22Rv1 (cell line): ENCODE results near the gene CASK.

Source experiments
- H3K27ac ChIP-seq: fragments of 450-650 bp; 2 replicates; pipeline ENCODE4 v1.5.1; 2017
- CTCF ChIP-seq: fragments of 450-650 bp; IDR thresholded peaks from 2 replicates; pipeline ENCODE4 v1.5.1; 2017; ENCODE audit warnings: mild to moderate bottlenecking
- ZFX ChIP-seq: fragments of 450-650 bp; IDR thresholded peaks from 2 replicates; pipeline ENCODE4 v1.6.1; 2017; ENCODE audit warnings: antibody characterized with exemption, borderline replicate concordance

CASK gene

GRCh38 chrX:41596596-41596995, 326.8 kb downstream of the CASK start:
- no peak overlapping the region for H3K27ac ChIP-seq
- TF ChIP-seq CTCF (no peak), ZFX (no peak)

GRCh38 chrX:41594634-41595033, 328.7 kb downstream of the CASK start:
- TF ChIP-seq CTCF: no peak
- TF ChIP-seq ZFX: no peak
- H3K27ac ChIP-seq: no peak overlapping the region

GRCh38 chrX:41591906-41592305, 331.4 kb downstream of the CASK start:
- no peak overlapping the region for H3K27ac ChIP-seq
- TF ChIP-seq CTCF (no peak), ZFX (no peak)

GRCh38 chrX:41590641-41591040, 332.7 kb downstream of the CASK start:
- TF ChIP-seq CTCF (no peak), ZFX (no peak)

GRCh38 chrX:41589634-41590270, 333.6 kb downstream of the CASK start:
- no peak overlapping the region for H3K27ac ChIP-seq
- TF ChIP-seq CTCF: no peak
- TF ChIP-seq ZFX: no peak

More at GRCh38 chrX:41590641-41591040, 332.7 kb downstream of the CASK start:
- no peak overlapping the region for H3K27ac ChIP-seq

GRCh38 chrX:41588271-41588670, 335.1 kb downstream of the CASK start:
- TF ChIP-seq ZFX (no peak), CTCF (no peak)

GRCh38 chrX:41580423-41581064, 342.8 kb downstream of the CASK start:
- TF ChIP-seq ZFX (no peak), CTCF (no peak)
- H3K27ac ChIP-seq: no peak overlapping the region

More at GRCh38 chrX:41588271-41588670, 335.1 kb downstream of the CASK start:
- no peak overlapping the region for H3K27ac ChIP-seq
